HG03196 (cell line): ENCODE measurements around the gene CYP4A22.
"Not testable (repeated sequence)": the region's sequence is repeated elsewhere in the genome, so short reads cannot be mapped to it uniquely, and the experiment has no call there.

Experiments used
- ATAC-seq: cut with Tn5 transposase; IDR thresholded peaks from one replicate; pipeline ENCODE4 v1.9.1; 2021; ENCODE audit not compliant: unreplicated experiment

Gene CYP4A22

GRCh38 chr1:47156457-47156856 is 19.2 kb downstream of the CYP4A22 start:
- ATAC-seq = not testable (repeated sequence)

- ATAC-seq = not testable (repeated sequence)
Measured at GRCh38 chr1:47157957-47158356, 20.7 kb downstream of the CYP4A22 start.

DNA sequence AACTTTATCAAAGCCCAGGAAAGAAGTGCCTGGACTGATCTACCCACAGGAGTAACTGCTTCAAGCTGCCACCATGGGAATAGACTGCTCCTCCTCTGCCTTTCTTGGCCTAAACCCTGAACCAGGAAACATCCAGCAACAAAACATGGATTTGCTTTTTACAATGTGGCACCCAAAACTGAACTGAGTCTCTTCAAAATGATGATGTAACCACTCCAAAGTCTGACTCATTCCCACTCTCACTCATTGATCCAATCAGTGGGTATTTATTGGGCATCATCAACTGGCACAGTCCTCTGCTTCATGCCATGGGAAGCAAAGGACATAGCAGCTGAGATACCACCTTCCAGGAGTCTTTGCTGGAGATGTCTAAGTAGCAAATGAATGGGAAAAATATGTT is 23.5 kb downstream of the CYP4A22 start:
- no peak for ATAC-seq

- peak; percentile 63 for ATAC-seq
Measured at GRCh38 chr1:47161298-47162040, 24.2 kb downstream of the CYP4A22 start.

DNA sequence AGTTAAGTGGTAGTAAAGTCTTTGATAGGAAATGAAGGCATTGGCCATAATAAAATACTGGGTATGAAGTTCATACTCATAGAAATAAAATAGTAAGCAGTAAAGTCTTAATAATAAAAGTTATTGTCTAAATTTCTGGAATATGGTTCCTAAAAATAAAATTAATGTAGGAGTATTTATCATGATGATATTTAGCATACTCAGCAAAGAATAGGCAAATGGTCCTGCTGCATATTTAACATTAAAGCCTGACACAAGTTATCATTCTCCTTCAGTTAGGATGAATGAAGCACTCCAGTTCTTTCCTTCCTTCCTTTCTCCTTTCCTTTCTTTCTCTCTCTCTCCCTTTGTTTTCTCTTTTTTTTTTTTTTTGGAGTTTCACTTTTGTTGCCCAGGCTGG is 27.3 kb downstream of the CYP4A22 start:
- no peak for ATAC-seq

DNA sequence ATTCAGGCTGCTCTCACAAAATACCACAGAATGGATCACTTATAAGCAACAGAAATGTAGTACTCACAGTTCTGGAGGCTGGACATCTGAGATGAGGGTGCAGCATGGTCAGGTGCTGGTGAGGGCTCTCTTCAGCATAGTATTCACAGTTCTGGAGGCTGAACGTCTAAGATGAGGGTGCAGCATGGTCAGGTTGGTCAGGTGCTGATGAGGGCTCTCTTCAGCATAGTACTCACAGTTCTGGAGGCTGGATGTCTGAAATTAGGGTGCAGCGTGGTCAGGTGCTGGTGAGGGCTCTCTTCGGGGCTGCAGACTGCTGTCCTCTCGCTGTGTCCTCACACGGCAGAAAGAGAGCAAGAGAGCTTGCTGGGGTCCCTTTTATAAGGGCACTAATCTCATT is 35.5 kb downstream of the CYP4A22 start:
- ATAC-seq = no peak

DNA sequence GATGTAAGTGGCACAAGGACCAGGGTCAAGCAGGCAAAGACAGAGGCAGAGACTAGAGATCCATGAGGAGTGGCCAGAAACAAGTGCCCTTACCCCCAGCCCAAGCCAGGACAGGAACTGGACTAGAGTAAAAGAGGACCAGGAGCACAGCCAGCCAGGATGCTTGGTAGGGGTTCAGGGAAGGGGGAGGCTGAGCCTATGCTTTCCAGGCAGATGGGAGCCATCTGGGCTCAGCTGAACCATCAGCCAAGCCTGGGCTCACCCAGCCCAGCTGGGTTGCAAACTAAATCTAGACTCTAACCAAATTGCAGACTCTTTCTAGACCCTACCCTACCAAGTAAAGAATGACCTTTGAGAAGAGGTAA is 37.4 kb downstream of the CYP4A22 start:
- no peak for ATAC-seq

DNA sequence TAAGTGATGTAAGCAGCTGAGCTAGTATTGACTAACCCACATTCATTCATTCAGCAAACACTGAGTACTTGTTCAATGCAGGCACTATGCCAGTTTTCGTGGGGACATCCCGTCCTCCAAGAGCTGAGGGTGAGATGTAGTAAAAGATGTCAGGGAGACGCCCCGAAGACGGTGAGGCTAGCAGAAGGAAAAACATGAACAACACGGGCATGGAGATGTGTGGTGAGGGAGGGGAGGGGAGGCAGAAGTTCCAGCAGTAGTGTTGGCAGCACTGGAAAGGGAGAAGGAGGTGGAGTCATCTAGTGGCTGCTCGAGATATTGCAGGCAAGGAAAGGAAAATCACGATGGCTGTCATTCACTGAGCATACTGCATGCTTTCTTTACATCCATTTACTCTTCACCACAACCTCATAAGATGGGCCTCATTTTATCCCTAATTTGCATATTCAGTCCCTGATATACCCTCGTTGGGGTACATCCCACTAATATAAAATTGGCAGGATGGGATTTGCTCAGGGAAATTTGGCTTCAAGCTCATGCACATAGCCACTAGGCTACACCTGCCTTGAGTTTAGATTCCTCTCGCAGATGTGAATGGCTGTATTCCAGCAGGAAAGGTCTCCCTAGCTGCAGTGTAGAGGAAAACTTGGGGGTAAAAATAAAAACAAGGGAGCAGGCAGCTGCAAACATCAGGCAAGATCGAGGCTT is 38.1 kb downstream of the CYP4A22 start:
- no peak for ATAC-seq

DNA sequence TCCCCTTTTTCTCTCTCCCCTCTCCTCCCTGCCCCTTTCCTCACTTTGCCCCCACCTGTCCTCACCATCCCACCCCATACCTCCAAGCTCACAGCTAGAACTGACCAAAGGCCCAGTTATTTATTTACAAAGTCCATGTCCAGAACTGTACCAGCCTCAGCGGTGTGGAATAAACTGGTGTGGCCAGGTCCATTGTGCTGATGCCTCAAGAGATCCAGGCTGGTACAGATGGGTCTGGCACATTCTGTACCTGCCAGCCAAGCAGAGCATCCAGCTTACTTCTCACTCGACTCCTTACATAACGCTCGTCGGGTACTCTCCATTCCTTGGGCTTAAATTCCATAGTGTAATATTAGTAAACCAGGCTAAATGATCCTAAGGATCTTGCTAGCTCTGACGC is 40.8 kb downstream of the CYP4A22 start:
- no peak for ATAC-seq

- no peak for ATAC-seq
Measured at GRCh38 chr1:47178654-47179016, 41.4 kb downstream of the CYP4A22 start.

GRCh38 chr1:47179017-47179987 is 42.1 kb downstream of the CYP4A22 start:
- peak; percentile 83 for ATAC-seq

GRCh38 chr1:47179988-47180563 is 42.8 kb downstream of the CYP4A22 start:
- ATAC-seq = no peak

GRCh38 chr1:47180603-47181094 is 43.4 kb downstream of the CYP4A22 start:
- ATAC-seq = no peak

GRCh38 chr1:47181095-47181954 is 44.1 kb downstream of the CYP4A22 start:
- ATAC-seq = no peak

GRCh38 chr1:47181955-47182675 is 44.9 kb downstream of the CYP4A22 start:
- no peak for ATAC-seq

GRCh38 chr1:47182676-47183235 is 45.5 kb downstream of the CYP4A22 start:
- ATAC-seq = no peak

DNA sequence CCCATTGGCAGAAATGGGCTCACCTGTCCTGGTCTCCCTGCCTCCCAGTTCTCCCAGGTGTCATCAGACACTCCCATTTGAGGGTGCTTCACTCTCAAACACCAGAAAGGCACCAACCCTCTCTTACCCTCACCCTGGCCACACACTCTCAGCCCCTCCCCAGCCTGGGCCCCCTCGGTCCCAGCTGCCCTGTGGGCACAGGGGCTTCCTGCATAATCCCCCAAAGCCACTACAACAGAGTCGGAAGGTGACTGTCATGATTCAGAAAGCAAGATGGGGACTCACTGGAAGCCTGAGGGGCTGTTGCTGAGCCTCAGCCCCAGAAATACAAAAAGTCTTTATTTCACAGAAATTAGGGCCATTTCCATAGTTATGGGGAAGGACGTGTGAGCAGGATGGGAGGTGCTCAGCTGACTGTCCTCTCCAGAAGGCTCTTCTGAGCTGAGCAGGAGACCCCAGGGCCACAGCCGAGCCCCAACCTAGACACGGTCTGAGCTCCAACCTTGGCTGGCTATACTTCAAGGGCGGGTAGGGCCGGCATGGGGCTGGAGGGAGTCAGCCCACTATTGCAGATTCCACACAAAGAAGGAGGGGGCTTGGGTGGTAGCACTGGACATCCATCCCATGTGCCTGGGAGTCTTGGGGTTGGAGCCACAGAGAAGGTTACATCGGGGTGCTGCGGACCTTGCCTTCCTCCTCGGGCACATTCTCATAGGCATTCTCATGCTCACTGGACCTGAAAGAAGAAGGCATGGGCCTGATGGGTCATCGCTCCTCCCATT is 46.3 kb downstream of the CYP4A22 start:
- ATAC-seq = no peak

- no peak for ATAC-seq
Measured at GRCh38 chr1:47184090-47184821, 47.0 kb downstream of the CYP4A22 start.
